A673 (cell line): ENCODE measurements around the gene LRP1B.

ENCODE experiments used
- CTCF ChIP-seq: fragments of 300-800, 200-600 bp; sonication (generic); conservative IDR thresholded peaks from 2 replicates; pipeline ENCODE4 v1.5.1; 2017; ENCODE audit warnings: low read depth, mild to moderate bottlenecking, antibody characterized with exemption, low read length, moderate library complexity, mixed read lengths
- EZH2 ChIP-seq: fragments of 200-600 bp; sonication (generic); IDR thresholded peaks from 2 replicates; pipeline ENCODE4 v1.6.1; 2017; ENCODE audit warnings: borderline replicate concordance, low read depth, mild to moderate bottlenecking, mixed read lengths, antibody characterized with exemption, low read length; ENCODE audit not compliant: poor library complexity, severe bottlenecking

- no peak for TF ChIP-seq CTCF
- TF ChIP-seq EZH2 = no peak
Measured at GRCh38 chr2:140234116-140234515, 1896.7 kb downstream of the LRP1B start.
